ENCODE measurements around the gene RSRC1. TPM values are rescaled to one million over a fixed set of nuclear protein-coding genes. Genes with fewer than 3 reads are reported as not detected.

Gene RSRC1
- total RNA-seq, 1 experiment from 2014 or later: 37.9 TPM

DNA sequence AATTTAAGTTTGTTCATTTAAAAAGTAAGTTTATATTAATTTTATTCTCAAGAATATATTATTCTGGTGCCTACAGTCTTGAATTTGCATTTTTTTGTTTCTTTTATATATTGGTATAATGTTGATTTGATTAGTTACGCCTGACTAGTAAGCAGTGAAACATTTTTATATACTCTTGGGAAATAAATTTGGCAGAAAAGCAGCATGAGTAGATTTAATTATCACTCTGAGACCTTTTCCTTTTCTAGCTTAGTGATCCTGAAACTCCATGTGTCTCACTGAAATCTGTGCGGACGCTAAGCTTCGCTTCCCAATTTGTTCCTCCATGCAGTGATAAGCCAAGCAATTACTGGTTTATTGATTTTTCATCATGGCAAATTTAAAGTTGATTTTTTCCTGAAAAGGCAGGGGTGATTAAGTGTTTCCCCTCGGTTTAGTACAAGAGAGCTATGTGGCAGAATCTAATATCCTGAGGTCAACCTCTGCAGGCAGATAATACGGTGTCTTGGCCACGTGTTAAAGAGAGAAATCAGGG, 373.9 kb downstream of the RSRC1 start:
- H4K8ac ChIP-seq (replicated peaks; ENCODE audit: insufficient read length, low read depth, low read length): no peak overlapping the region

More for the DNA sequence above, 373.9 kb downstream of the RSRC1 start:
- Histone ChIP-seq H4K5ac (ENCODE audit: insufficient read length, low read depth, low read length) (no peak overlapping the region), H3K4me2 (ENCODE audit: insufficient read depth, insufficient read length, low read length) (no peak overlapping the region), H2BK120ac (ENCODE audit: low read depth, low read length, poor library complexity, severe bottlenecking) (no peak overlapping the region), H2BK20ac (ENCODE audit: low read depth, low read length, poor library complexity, severe bottlenecking) (no peak overlapping the region), H4K91ac (ENCODE audit: insufficient read length, low read depth, low read length) (no peak overlapping the region), H3K27me3 (ENCODE audit: insufficient read depth, low read length) (no peaks in the 10 kb centered on the region), H2BK12ac (ENCODE audit: insufficient read length, low read depth, low read length) (no peak overlapping the region), H2BK15ac (ENCODE audit: low read depth, low read length) (no peak overlapping the region), H3K23ac (ENCODE audit: insufficient read length, low read depth, low read length) (no peak overlapping the region), H3T11ph (ENCODE audit: low read length) (no peak overlapping the region), H2AFZ (ENCODE audit: low read length) (no peak overlapping the region), H3K23me2 (ENCODE audit: insufficient read length, low read depth, low read length, poor library complexity, severe bottlenecking) (no peaks in the 10 kb centered on the region), H3K9me3 (ENCODE audit: control insufficient read depth, low read depth, low read length) (no peaks in the 10 kb centered on the region), H2AK5ac (ENCODE audit: insufficient read length, low read length) (no peak overlapping the region), H3K4ac (ENCODE audit: low read depth, low read length) (no peak overlapping the region), H3K27ac (ENCODE audit: insufficient read length, low read depth, low read length) (no peak overlapping the region), H3K14ac (ENCODE audit: insufficient read depth, low read length) (no peak overlapping the region), H3K18ac (ENCODE audit: insufficient read length, low read depth, low read length) (no peak overlapping the region), H3K79me2 (ENCODE audit: insufficient read depth, low read length) (no peaks in the 10 kb centered on the region), H4K20me1 (ENCODE audit: control insufficient read depth, insufficient read depth, insufficient read length) (no peaks in the 10 kb centered on the region), H2BK5ac (ENCODE audit: insufficient read length, low read length) (no peak overlapping the region), H3K56ac (ENCODE audit: insufficient read length, low read depth, low read length) (no peak overlapping the region), H3K4me1 (ENCODE audit: insufficient read depth, low read length) (no peaks in the 10 kb centered on the region), H3K9ac (ENCODE audit: extremely low read depth, insufficient read length, low read length) (no peak overlapping the region), H3K79me1 (ENCODE audit: insufficient read depth, low read depth, low read length, poor library complexity, severe bottlenecking) (no peaks in the 10 kb centered on the region)
- TF ChIP-seq, protein P1, sequence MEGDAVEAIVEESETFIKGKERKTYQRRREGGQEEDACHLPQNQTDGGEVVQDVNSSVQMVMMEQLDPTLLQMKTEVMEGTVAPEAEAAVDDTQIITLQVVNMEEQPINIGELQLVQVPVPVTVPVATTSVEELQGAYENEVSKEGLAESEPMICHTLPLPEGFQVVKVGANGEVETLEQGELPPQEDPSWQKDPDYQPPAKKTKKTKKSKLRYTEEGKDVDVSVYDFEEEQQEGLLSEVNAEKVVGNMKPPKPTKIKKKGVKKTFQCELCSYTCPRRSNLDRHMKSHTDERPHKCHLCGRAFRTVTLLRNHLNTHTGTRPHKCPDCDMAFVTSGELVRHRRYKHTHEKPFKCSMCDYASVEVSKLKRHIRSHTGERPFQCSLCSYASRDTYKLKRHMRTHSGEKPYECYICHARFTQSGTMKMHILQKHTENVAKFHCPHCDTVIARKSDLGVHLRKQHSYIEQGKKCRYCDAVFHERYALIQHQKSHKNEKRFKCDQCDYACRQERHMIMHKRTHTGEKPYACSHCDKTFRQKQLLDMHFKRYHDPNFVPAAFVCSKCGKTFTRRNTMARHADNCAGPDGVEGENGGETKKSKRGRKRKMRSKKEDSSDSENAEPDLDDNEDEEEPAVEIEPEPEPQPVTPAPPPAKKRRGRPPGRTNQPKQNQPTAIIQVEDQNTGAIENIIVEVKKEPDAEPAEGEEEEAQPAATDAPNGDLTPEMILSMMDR (conservative IDR thresholded peaks at IDR 0.05): no peak
- Mint-ChIP-seq H3K4me3 (no peak overlapping the region), H3K36me3 (ENCODE audit: insufficient read depth in 1 of 3, low read depth in 3 of 3) (no peaks in the 10 kb centered on the region), H3K27me3 (ENCODE audit: low read depth) (no peaks in the 10 kb centered on the region), H3K27ac (peak overlapping the region in 2 of 3 experiments; percentile 69 to 86; a peak in 2 of 7 replicates), H3K4me1 (peaks cover 9 to 18% of the 10 kb centered on the region in 2 experiments), H3K9me3 (no peaks in the 10 kb centered on the region)
- no CpG with 5 or more reads among the region's 7 CpGs for WGBS (ENCODE audit: extremely low coverage, insufficient read length, low lambda C conversion rate)
- no peak for DNase-seq
